Chondrocyte (in vitro differentiated cells): ENCODE results near the gene MMS19. TPM values are rescaled to one million over a fixed set of nuclear protein-coding genes. Genes with fewer than 3 reads are reported as not detected.
A peak's percentile ranks its signal among the peaks of the same experiment; 100 is the strongest.

Experiments
- DNase-seq: peaks from one replicate; pipeline ENCODE4 v3.0.0; 2021; ENCODE audit warnings: mixed read lengths, low spot score
- H3K27ac Mint-ChIP-seq: one replicate; pipeline ENCODE4 v1.8.0; 2021; ENCODE audit warnings: mild to moderate bottlenecking, moderate library complexity, mixed read lengths; ENCODE audit not compliant: unreplicated experiment
- H3K27me3 Mint-ChIP-seq: 2 replicates; pipeline ENCODE4 v1.8.0; 2021; ENCODE audit warnings: low read depth, mixed read lengths
- H3K36me3 Mint-ChIP-seq: 2 replicates; pipeline ENCODE4 v1.8.0; 2021; ENCODE audit warnings: low read depth, mixed read lengths
- H3K4me1 Mint-ChIP-seq: 2 replicates; pipeline ENCODE4 v1.8.0; 2021; ENCODE audit warnings: low read depth, mild to moderate bottlenecking, mixed read lengths
- H3K4me3 Mint-ChIP-seq: one replicate; pipeline ENCODE4 v1.8.0; 2021; ENCODE audit warnings: mild to moderate bottlenecking, moderate library complexity, mixed read lengths; ENCODE audit not compliant: unreplicated experiment
- H3K9me3 Mint-ChIP-seq: 2 replicates; pipeline ENCODE4 v1.8.0; 2021; ENCODE audit warnings: low read depth, mixed read lengths
- CTCF ChIP-seq: fragments of 200-600 bp; sonication (generic); IDR thresholded peaks from 2 replicates; pipeline ENCODE4 v1.5.0; 2021; ENCODE audit warnings: antibody characterized with exemption, mild to moderate bottlenecking, moderate library complexity
- total RNA-seq: library from RNA; stranded (reverse); gene quantifications from 3 replicates; pipeline ENCODE4 v1.2.1, GENCODE V29; 2021

Gene MMS19
- total RNA-seq, 1 donor from 2014 or later, result 63.4 TPM

DNA sequence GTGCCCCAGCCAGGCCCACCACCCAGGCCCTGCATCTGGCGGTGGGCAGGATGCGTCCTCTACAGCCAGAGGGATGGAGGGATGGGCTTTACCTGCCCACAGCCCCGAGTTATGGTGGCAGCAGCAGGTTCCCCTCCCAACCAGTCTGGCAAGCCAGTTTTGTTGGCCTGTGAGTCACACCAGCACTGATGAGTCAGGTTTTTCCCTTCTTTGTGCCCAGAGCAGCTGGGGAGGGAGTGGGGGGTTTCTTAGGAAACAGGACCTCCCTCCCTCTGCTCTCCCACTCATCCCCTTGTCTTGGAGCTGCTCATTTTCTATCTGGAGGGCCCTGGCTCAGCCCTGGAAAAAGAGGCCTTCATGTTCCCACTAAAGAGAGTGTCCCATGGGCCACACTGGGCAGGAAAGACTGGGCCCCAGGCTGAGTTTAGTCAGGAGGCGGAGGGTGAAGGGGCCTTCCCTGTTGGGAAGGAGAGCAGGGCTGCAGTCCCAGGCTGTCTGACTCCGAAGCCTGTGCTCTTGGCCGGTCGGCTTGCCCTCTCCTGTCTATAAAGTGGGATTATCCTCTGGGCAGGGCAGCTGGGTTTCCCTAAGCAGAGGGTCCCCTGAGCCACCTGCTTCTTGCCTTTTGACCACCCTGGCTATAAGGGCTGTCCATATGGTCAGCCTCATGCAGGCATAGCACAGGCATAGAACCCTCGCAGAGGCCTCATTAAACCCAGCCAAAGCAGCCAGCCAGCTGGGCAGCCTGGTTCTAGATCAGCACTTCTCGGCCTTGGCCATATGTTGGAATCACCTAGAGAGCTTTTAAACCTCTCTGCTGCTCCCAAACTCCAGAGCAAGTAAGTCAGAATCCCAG is 44.2 kb upstream of the MMS19 start:
- Mint-ChIP-seq H3K36me3 (no peaks in the 10 kb centered on the region), H3K4me1 (peaks cover 77% of the 10 kb centered on the region), H3K27me3 (no peaks in the 10 kb centered on the region), H3K27ac (peak overlapping the region; percentile 99), H3K4me3 (peak overlapping the region; percentile 38), H3K9me3 (no peaks in the 10 kb centered on the region)
- no peak for TF ChIP-seq CTCF
- peak; percentile 81 for DNase-seq

DNA sequence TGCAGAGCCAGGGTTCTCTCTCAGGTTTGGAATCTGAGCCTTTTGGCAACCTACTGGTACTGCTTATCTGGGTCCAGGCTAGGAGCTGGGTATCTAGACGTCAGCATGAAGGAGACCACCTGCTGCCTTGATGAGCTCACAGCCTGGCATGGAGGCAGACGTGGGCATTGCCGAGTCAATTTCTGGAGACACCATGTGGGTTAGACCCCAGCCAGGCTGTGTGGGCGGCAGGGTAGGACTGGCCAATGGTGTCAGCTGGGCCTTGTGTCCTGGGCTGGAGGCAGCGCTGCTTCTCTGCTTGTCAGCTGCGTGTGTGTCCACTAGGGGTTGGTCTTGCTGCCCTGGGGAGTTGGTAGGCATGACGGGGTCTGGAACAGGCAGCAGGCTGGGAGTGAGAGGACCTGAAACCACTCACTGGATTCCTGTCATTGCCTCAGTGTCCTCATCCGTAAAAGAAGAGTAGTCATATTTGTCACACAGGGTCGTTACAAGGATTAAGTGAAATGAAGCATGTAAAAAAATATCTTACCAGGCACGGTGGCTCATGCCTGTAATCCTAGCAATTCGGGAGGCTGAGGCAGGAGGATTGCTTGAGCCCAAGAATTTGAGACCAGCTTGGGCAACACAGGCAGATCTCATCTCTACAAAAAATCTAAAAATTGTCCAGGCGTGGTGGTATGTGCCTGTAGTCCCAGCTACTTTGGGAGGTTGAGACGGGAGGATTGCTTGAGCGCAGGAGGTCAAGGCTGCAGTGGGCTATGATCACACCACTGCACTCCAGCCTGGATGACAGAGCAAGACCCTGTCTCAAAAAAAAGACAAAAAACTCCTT is 42.7 kb upstream of the MMS19 start:
- no peaks in the 10 kb centered on the region for H3K36me3 Mint-ChIP-seq
- H3K4me1 Mint-ChIP-seq, result peaks cover 67% of the 10 kb centered on the region
- peak; percentile 78 for DNase-seq
- no peaks in the 10 kb centered on the region for H3K27me3 Mint-ChIP-seq
- peak overlapping the region; percentile 99 for H3K27ac Mint-ChIP-seq
- H3K9me3 Mint-ChIP-seq, result no peaks in the 10 kb centered on the region
- TF ChIP-seq CTCF, result no peak
- H3K4me3 Mint-ChIP-seq, result no peak overlapping the region

DNA sequence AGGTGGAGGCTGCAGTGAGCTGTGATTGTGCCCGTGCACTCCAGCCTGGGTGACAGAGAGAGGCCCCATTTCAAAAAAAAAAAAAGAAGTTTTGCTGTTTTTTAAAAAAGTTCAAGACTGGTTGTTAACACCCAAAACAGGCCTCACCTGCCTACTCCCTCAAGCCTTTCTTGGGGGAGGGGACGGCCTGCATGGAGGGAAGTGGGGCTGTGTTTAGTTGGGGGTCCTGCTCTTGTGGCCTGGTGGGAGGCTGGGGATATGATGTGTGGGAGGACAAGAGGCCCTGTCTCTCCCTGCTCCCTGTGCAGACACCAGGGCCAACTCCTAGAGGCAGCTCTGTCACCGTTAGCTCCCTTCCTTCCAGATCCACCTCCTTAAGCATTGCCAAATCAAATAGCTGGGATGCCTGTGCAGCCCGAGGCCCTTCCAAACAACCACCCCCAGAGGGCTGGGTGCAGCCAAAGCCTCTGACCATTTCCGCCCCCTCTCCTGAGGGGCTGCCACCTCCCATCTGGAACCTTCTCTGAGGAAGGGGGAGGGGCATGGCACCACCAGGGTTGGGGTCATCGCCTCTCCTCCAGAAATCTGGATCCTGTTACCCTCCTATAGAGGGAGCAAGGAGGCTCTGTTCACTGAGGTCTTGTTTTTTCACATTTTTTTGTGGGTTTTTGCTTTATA is 41.4 kb upstream of the MMS19 start:
- DNase-seq, result peak; percentile 85
- peak overlapping the region; percentile 23 for H3K4me3 Mint-ChIP-seq
- peak; percentile 77 for TF ChIP-seq CTCF
- peak overlapping the region; percentile 99 for H3K27ac Mint-ChIP-seq
- no peaks in the 10 kb centered on the region for H3K36me3 Mint-ChIP-seq
- H3K9me3 Mint-ChIP-seq, result no peaks in the 10 kb centered on the region
- peaks cover 64% of the 10 kb centered on the region for H3K4me1 Mint-ChIP-seq
- H3K27me3 Mint-ChIP-seq, result no peaks in the 10 kb centered on the region

DNA sequence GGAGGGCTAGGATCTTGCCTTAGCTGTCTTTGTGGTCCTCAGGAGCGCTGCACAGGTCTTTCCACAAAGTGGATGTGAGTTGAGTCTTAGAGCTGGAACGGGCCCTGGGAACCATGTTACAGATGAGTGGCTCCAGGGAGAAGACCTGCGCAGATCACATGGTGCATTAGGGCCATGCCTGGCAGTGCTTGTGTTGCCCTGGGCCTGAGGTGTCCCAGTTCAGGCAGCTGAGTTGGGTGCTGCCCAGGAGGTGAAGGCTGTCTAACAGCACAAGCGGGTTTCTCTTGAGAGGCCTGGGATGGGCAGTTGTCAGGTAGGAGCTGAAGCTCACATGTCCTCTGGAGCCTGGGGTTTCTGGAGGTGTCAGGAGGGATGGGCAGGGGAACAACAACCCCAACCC is 40.6 kb upstream of the MMS19 start:
- TF ChIP-seq CTCF, result no peak
- peaks cover 58% of the 10 kb centered on the region for H3K4me1 Mint-ChIP-seq
- DNase-seq, result peak; percentile 63
- peak overlapping the region; percentile 94 for H3K27ac Mint-ChIP-seq
- H3K4me3 Mint-ChIP-seq, result no peak overlapping the region
- no peaks in the 10 kb centered on the region for H3K36me3 Mint-ChIP-seq
- H3K9me3 Mint-ChIP-seq, result no peaks in the 10 kb centered on the region
- no peaks in the 10 kb centered on the region for H3K27me3 Mint-ChIP-seq

- no peaks in the 10 kb centered on the region for H3K27me3 Mint-ChIP-seq
- no peak overlapping the region for H3K4me3 Mint-ChIP-seq
- no peaks in the 10 kb centered on the region for H3K9me3 Mint-ChIP-seq
- H3K36me3 Mint-ChIP-seq, result no peaks in the 10 kb centered on the region
- TF ChIP-seq CTCF, result no peak
- DNase-seq, result peak; percentile 26
- peak overlapping the region; percentile 94 for H3K27ac Mint-ChIP-seq
- H3K4me1 Mint-ChIP-seq, result peaks cover 55% of the 10 kb centered on the region
Measured at GRCh38 chr10:97538411-97538810, 40.2 kb upstream of the MMS19 start.
